HEK293 (cell line): ENCODE measurements around the gene RIN1.
A peak's percentile ranks its signal among the peaks of the same experiment; 100 is the strongest.

ENCODE experiments used
- CTCF ChIA-PET: fragments of 350-600 bp; formaldehyde crosslinking; extraction: SDS; loops from one replicate; lab custom pipeline; 2021; ENCODE audit warnings: antibody characterized with exemption; lab: Yijun Ruan, JAX
- POLR2A ChIA-PET: fragments of 300-600 bp; formaldehyde crosslinking; extraction: SDS; loops from one replicate; lab custom pipeline; 2020; ENCODE audit warnings: antibody characterized with exemption, inconsistent platforms; lab: Yijun Ruan, JAX
- H3K27ac ChIP-seq: fragments of 200-500 bp; sonication (Bioruptor generic); 2 replicates; pipeline ENCODE4 v1.5.1; 2014; ENCODE audit warnings: low read depth, low read length, control low read depth, inconsistent platforms; ENCODE audit errors: extremely low read depth
- H3K36me3 ChIP-seq, 2 experiments: fragments of 200-500 bp in 1 of 2; sonication (Bioruptor generic) in 1 of 2; 1 replicate in 1 of 2; 2 replicates in 1 of 2; pipeline ENCODE4 v1.5.1; 2014 to 2017; ENCODE audit warnings: inconsistent platforms in 2 of 2, low read length in 2 of 2; ENCODE audit not compliant: control insufficient read depth in 2 of 2, insufficient read depth in 1 of 2
- H3K4me1 ChIP-seq: fragments of 200-500 bp; sonication (Bioruptor generic); 2 replicates; pipeline ENCODE4 v1.5.1; 2014; ENCODE audit warnings: mild to moderate bottlenecking, low read length, inconsistent platforms; ENCODE audit not compliant: control insufficient read depth, insufficient read depth
- H3K4me3 ChIP-seq: 2 replicates; pipeline ENCODE4 v1.5.1; 2011; ENCODE audit warnings: low read depth, mild to moderate bottlenecking, control low read depth, low read length, moderate library complexity
- H3K9me3 ChIP-seq: fragments of 200-500 bp; sonication (Bioruptor generic); 2 replicates; pipeline ENCODE4 v1.5.1; 2014; ENCODE audit warnings: low read depth, low read length, inconsistent platforms; ENCODE audit not compliant: control insufficient read depth, insufficient read depth
- GLI2 ChIP-seq: fragments of 450-650 bp; formaldehyde crosslinking; IDR thresholded peaks from 2 replicates; pipeline ENCODE4; 2017; ENCODE audit warnings: missing biosample characterization, missing genetic modification characterization, low read depth, borderline replicate concordance
- SP7 ChIP-seq: fragments of 450-650 bp; formaldehyde crosslinking; IDR thresholded peaks from 2 replicates; pipeline ENCODE4 v1.5.1; 2016; ENCODE audit warnings: missing biosample characterization, missing genetic modification characterization
- ZNF16 ChIP-seq: fragments of 450-650 bp; formaldehyde crosslinking; IDR thresholded peaks from 2 replicates; pipeline ENCODE4 v1.5.1; 2016; ENCODE audit warnings: low read depth, missing biosample characterization, missing genetic modification characterization
- ZNF223 ChIP-seq: fragments of 450-650 bp; formaldehyde crosslinking; IDR thresholded peaks from 2 replicates; pipeline ENCODE4 v1.5.1; 2016; ENCODE audit warnings: missing biosample characterization, missing genetic modification characterization
- ZNF248 ChIP-seq: fragments of 450-650 bp; formaldehyde crosslinking; IDR thresholded peaks from 2 replicates; pipeline ENCODE4 v1.5.1; 2017; ENCODE audit warnings: missing biosample characterization, missing genetic modification characterization
- ZNF335 ChIP-seq: fragments of 450-650 bp; formaldehyde crosslinking; conservative IDR thresholded peaks from 2 replicates; pipeline ENCODE4 v1.5.1; 2016; ENCODE audit warnings: missing biosample characterization, missing genetic modification characterization
- ZNF366 ChIP-seq: fragments of 450-650 bp; formaldehyde crosslinking; conservative IDR thresholded peaks from 2 replicates; pipeline ENCODE4 v1.5.1; 2016; ENCODE audit warnings: missing biosample characterization, missing genetic modification characterization
- ZNF596 ChIP-seq: fragments of 450-650 bp; IDR thresholded peaks from 2 replicates; pipeline ENCODE4 v1.5.0; 2018; ENCODE audit warnings: missing biosample characterization, mild to moderate bottlenecking, missing genetic modification characterization, moderate library complexity
- ZNF600 ChIP-seq: fragments of 450-650 bp; formaldehyde crosslinking; IDR thresholded peaks from 2 replicates; pipeline ENCODE4 v1.5.1; 2016; ENCODE audit warnings: missing biosample characterization, missing genetic modification characterization
- TF ChIP-seq, protein P1 (sequence below): fragments of 450-650 bp; formaldehyde crosslinking; IDR thresholded peaks from 2 replicates; pipeline ENCODE4 v1.5.1; 2016; ENCODE audit warnings: missing biosample characterization, missing genetic modification characterization, low read depth
- TF ChIP-seq, protein P2 (sequence below): fragments of 450-650 bp; formaldehyde crosslinking; conservative IDR thresholded peaks from 2 replicates; pipeline ENCODE4 v1.5.1; 2016; ENCODE audit warnings: low read depth, missing biosample characterization, missing genetic modification characterization
- TF ChIP-seq, protein P3 (sequence below): fragments of 450-650 bp; formaldehyde crosslinking; IDR thresholded peaks from 2 replicates; pipeline ENCODE4 v1.5.1; 2016; ENCODE audit warnings: missing biosample characterization, missing genetic modification characterization, low read depth
- TF ChIP-seq, protein P4 (sequence below): fragments of 450-650 bp; formaldehyde crosslinking; IDR thresholded peaks from 2 replicates; pipeline ENCODE4 v1.5.1; 2016; ENCODE audit warnings: missing biosample characterization, missing genetic modification characterization

Gene RIN1

DNA sequence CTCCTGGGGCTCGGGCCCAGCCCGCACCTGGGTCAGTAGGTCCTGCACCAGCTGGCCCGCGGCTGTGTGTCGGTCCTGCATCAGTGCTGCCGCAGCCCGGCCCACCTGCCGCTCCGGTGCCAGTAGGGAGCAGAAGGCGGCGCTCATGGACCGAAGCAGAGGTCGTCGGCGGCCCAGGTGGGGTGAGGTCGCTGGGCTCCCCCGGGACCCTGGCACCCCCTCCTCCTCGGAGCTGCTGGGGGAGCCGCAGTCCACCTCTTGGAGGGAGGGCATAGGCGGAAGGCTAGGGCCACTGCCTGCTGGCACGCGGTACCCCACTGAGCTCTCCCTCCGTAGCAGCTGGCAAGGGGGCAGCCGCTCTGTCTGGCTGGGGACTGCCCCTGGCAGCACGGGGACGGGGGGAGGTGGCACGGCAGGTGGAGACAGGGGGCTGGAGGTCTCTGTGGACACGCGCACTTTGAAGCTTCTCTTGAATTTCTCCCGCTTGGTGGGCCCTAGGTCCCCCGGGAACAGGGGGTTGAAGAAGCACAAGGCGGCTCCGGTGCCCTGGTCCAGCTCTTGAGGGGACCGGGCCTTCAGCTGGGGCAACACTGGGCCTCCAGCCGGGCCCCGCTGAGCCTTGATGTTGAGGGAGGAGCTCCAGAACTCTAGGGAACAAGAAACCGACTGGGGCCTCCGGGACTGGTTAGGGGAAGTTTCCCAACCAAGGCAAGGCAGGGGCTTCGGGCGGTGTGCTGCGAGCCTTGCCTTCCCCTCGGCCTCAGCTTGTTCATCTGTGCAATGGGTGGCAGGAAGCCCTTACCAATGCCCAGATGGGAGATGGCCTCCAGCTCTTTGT is 1.4 kb downstream of the RIN1 start (continued):
- TF ChIP-seq GLI2 (tag by site-specific recombination) (no peak), ZNF16 (tag by site-specific recombination) (no peak), ZNF596 (tag by site-specific recombination) (no peak), ZNF335 (no peak), ZNF248 (tag by site-specific recombination) (no peak)

DNA sequence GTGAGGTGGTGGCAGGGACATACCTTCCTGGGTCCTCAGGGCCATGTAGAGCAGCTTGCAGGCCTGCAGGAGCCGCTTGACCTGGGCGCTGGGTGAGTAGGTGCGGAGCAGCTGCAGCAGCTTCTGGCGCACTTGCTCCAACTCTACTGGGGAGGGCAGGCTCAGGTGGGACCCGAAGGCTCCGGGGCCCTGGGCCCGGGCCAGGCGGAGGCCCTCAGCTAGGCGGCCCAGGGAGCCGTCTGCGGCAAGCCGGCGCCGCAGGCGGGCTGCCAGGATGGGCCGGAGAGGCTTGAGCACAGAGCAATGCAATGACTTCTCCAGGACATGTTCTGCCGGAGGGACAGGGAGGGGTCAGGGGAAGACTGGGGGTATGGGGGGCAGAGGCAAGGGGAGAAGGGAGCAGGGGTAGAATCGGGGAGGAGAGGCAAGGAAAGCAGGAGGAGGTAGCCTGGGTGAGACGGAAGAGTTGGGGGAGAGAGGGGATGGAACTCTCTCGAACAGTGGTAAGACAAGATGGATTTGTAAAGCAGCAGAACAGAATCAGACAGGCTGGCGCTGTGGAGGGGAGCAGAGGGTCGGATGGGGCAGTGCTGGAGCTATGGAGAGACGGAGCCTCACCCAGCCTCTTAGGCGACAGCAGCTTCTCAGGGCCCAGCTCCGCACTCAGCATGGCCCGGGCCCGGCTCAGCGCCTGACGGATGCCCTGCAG is 2.2 kb downstream of the RIN1 start:
- H3K9me3 ChIP-seq: no peaks in the 10 kb centered on the region
- no peak overlapping the region for H3K4me3 ChIP-seq
- CTCF ChIA-PET: interaction anchor here (0.6 to 3.1 kb wide), 4 partner anchors 10 to 623 kb away, joined by 3 to 19 read pairs (median 4); no protein-coding TSS in a partner anchor
- H3K4me1 ChIP-seq: no peaks in the 10 kb centered on the region
- no peak overlapping the region for H3K27ac ChIP-seq
- H3K36me3 ChIP-seq: peaks cover 0 to 19% of the 10 kb centered on the region in 2 experiments; a peak in 1 of 3 replicates
- POLR2A ChIA-PET: interaction anchor here (1.1 kb wide), 1 partner anchor 22 kb away, joined by 3 read pairs; no protein-coding TSS in a partner anchor
- TF ChIP-seq, protein P1, sequence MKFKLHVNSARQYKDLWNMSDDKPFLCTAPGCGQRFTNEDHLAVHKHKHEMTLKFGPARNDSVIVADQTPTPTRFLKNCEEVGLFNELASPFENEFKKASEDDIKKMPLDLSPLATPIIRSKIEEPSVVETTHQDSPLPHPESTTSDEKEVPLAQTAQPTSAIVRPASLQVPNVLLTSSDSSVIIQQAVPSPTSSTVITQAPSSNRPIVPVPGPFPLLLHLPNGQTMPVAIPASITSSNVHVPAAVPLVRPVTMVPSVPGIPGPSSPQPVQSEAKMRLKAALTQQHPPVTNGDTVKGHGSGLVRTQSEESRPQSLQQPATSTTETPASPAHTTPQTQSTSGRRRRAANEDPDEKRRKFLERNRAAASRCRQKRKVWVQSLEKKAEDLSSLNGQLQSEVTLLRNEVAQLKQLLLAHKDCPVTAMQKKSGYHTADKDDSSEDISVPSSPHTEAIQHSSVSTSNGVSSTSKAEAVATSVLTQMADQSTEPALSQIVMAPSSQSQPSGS (tag by site-specific recombination): no peak
- TF ChIP-seq, protein P2, sequence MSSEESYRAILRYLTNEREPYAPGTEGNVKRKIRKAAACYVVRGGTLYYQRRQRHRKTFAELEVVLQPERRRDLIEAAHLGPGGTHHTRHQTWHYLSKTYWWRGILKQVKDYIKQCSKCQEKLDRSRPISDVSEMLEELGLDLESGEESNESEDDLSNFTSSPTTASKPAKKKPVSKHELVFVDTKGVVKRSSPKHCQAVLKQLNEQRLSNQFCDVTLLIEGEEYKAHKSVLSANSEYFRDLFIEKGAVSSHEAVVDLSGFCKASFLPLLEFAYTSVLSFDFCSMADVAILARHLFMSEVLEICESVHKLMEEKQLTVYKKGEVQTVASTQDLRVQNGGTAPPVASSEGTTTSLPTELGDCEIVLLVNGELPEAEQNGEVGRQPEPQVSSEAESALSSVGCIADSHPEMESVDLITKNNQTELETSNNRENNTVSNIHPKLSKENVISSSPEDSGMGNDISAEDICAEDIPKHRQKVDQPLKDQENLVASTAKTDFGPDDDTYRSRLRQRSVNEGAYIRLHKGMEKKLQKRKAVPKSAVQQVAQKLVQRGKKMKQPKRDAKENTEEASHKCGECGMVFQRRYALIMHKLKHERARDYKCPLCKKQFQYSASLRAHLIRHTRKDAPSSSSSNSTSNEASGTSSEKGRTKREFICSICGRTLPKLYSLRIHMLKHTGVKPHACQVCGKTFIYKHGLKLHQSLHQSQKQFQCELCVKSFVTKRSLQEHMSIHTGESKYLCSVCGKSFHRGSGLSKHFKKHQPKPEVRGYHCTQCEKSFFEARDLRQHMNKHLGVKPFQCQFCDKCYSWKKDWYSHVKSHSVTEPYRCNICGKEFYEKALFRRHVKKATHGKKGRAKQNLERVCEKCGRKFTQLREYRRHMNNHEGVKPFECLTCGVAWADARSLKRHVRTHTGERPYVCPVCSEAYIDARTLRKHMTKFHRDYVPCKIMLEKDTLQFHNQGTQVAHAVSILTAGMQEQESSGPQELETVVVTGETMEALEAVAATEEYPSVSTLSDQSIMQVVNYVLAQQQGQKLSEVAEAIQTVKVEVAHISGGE (tag by site-specific recombination): no peak
- TF ChIP-seq ZNF366 (tag by site-specific recombination): no peak
- TF ChIP-seq ZNF600 (tag by site-specific recombination): peak; percentile 81
- TF ChIP-seq, all 188 proteins: peak for 1

DNA sequence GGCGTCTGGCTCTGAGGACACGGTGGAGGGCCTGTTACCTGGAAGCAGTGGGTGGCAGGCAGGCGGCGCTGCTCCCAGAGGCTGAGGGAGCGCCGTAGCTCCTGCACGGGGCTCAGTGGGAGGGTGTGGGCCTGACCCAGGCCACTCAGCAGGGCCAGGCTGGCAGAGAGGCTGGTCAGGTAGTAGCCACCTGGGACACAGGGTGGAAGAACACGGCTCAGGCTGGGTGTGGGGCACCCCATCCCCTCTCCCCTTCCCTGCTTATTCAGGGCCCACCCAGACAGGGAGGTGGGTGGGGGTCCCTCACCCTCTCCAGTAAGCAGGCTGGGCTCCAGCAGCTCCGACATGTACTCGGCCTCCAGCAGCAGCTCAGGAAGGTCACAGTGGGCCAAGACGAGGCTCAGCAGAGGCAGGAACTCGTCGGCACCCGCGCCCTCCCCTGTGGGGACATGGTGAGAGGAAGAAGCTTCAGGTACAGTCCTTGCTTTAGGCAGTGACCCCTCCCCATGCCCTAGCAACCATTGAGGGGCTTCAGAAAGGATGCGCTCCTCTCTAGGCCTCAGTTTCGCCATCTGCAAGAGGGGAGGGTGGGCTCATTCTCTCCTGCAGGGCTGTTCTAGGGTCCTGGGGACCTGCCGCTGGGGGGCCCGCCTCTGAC is 2.9 kb downstream of the RIN1 start:
- H3K9me3 ChIP-seq: no peaks in the 10 kb centered on the region
- no peak overlapping the region for H3K4me3 ChIP-seq
- no peak for TF ChIP-seq ZNF366 (tag by site-specific recombination)
- TF ChIP-seq, protein P3, sequence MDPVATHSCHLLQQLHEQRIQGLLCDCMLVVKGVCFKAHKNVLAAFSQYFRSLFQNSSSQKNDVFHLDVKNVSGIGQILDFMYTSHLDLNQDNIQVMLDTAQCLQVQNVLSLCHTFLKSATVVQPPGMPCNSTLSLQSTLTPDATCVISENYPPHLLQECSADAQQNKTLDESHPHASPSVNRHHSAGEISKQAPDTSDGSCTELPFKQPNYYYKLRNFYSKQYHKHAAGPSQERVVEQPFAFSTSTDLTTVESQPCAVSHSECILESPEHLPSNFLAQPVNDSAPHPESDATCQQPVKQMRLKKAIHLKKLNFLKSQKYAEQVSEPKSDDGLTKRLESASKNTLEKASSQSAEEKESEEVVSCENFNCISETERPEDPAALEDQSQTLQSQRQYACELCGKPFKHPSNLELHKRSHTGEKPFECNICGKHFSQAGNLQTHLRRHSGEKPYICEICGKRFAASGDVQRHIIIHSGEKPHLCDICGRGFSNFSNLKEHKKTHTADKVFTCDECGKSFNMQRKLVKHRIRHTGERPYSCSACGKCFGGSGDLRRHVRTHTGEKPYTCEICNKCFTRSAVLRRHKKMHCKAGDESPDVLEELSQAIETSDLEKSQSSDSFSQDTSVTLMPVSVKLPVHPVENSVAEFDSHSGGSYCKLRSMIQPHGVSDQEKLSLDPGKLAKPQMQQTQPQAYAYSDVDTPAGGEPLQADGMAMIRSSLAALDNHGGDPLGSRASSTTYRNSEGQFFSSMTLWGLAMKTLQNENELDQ (tag by site-specific recombination): no peak
- no peak for TF ChIP-seq SP7 (tag by site-specific recombination)
- no peak for TF ChIP-seq ZNF223 (tag by site-specific recombination)
- TF ChIP-seq, protein P4, sequence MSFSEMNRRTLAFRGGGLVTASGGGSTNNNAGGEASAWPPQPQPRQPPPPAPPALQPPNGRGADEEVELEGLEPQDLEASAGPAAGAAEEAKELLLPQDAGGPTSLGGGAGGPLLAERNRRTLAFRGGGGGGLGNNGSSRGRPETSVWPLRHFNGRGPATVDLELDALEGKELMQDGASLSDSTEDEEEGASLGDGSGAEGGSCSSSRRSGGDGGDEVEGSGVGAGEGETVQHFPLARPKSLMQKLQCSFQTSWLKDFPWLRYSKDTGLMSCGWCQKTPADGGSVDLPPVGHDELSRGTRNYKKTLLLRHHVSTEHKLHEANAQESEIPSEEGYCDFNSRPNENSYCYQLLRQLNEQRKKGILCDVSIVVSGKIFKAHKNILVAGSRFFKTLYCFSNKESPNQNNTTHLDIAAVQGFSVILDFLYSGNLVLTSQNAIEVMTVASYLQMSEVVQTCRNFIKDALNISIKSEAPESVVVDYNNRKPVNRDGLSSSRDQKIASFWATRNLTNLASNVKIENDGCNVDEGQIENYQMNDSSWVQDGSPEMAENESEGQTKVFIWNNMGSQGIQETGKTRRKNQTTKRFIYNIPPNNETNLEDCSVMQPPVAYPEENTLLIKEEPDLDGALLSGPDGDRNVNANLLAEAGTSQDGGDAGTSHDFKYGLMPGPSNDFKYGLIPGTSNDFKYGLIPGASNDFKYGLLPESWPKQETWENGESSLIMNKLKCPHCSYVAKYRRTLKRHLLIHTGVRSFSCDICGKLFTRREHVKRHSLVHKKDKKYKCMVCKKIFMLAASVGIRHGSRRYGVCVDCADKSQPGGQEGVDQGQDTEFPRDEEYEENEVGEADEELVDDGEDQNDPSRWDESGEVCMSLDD (tag by site-specific recombination): no peak
- H3K4me1 ChIP-seq: no peaks in the 10 kb centered on the region
- peaks cover 0 to 12% of the 10 kb centered on the region in 2 experiments; a peak in 1 of 3 replicates for H3K36me3 ChIP-seq
- no peak overlapping the region for H3K27ac ChIP-seq
- POLR2A ChIA-PET: no interaction called here
- CTCF ChIA-PET: interaction anchor here (0.6 to 3.1 kb wide), 3 partner anchors 17 to 53 kb away, joined by 3 to 19 read pairs (median 4); no protein-coding TSS in a partner anchor
